ENCODE data around the gene ERP44. TPM values are rescaled to one million over a fixed set of nuclear protein-coding genes. Genes with fewer than 3 reads are reported as not detected.
A peak's percentile ranks its signal among the peaks of the same experiment; 100 is the strongest.

Gene ERP44
- total and polyA plus RNA-seq, 8 donors: 10.6 to 18.3 (median 14.7) TPM

GRCh38 chr9:100125236-100125635 is 26.4 kb upstream of the ERP44 start:
- no peaks in the 10 kb centered on the region for H3K36me3 ChIP-seq
- no peak for TF ChIP-seq CTCF (IDR thresholded peaks at IDR 0.05)
- peak in 3 of 4 donors; percentile 50 to 89 (median 74) for ATAC-seq
- WGBS, 2 donors: 47 to 52% methylated on average over 2 of the region's 2 CpGs
- peaks cover 0 to 3% (median 0%) of the 10 kb centered on the region in 3 donors for H3K4me1 ChIP-seq
- H3K27ac ChIP-seq: no peak overlapping the region
- no peak overlapping the region for H3K4me3 ChIP-seq
- FAIRE-seq: no peak
- no peaks in the 10 kb centered on the region for H3K27me3 ChIP-seq
- no peak for DNase-seq
- intact Hi-C loops (cut with DNase I): no loop called here
- no peaks in the 10 kb centered on the region for H3K9me3 ChIP-seq

GRCh38 chr9:100120286-100120685 is 21.5 kb upstream of the ERP44 start:
- H3K36me3 ChIP-seq: no peaks in the 10 kb centered on the region
- no peak overlapping the region for H3K27ac ChIP-seq
- no peaks in the 10 kb centered on the region for H3K9me3 ChIP-seq
- ATAC-seq (no peak), FAIRE-seq (no peak), DNase-seq (no peak)
- 91 to 96% methylated on average over 2 of the region's 2 CpGs for WGBS, 2 donors
- no peak overlapping the region for H3K4me3 ChIP-seq
- H3K27me3 ChIP-seq: no peaks in the 10 kb centered on the region
- no peak for TF ChIP-seq CTCF (IDR thresholded peaks at IDR 0.05)
- intact Hi-C loops (cut with DNase I): no loop called here
- peaks cover 0 to 3% (median 0%) of the 10 kb centered on the region in 3 donors for H3K4me1 ChIP-seq

- no peak for DNase-seq
- H3K36me3 ChIP-seq: no peaks in the 10 kb centered on the region
- ATAC-seq: no peak
- no peak overlapping the region for H3K4me3 ChIP-seq
- no peaks in the 10 kb centered on the region for H3K4me1 ChIP-seq
- no peaks in the 10 kb centered on the region for H3K9me3 ChIP-seq
- TF ChIP-seq CTCF (IDR thresholded peaks at IDR 0.05): no peak
- H3K27ac ChIP-seq: no peak overlapping the region
- no peak for FAIRE-seq
- WGBS, 2 donors: 96 to 98% methylated on average over 25 of the region's 25 CpGs
- H3K27me3 ChIP-seq: no peaks in the 10 kb centered on the region
- intact Hi-C loops (cut with DNase I): no loop called here
These were observed 18.5 kb upstream of the ERP44 start for GRCh38 chr9:100117316-100117715.

GRCh38 chr9:100112677-100113336 is 14.0 kb upstream of the ERP44 start:
- H3K27ac ChIP-seq: no peak overlapping the region
- peaks cover 0 to 8% (median 6%) of the 10 kb centered on the region in 3 donors for H3K4me1 ChIP-seq
- no peaks in the 10 kb centered on the region for H3K27me3 ChIP-seq
- peaks cover 0 to 9% (median 0%) of the 10 kb centered on the region in 3 donors for H3K36me3 ChIP-seq
- intact Hi-C loops (cut with DNase I): no loop called here
- no peak for TF ChIP-seq CTCF (IDR thresholded peaks at IDR 0.05)
- ATAC-seq (no peak), DNase-seq (no peak), FAIRE-seq (no peak)
- WGBS, 2 donors: 94 to 98% methylated on average over 2 of the region's 2 CpGs
- no peak overlapping the region for H3K4me3 ChIP-seq
- H3K9me3 ChIP-seq: no peaks in the 10 kb centered on the region

- WGBS, 2 donors: 49 to 53% methylated on average over 4 of the region's 4 CpGs
- FAIRE-seq (no peak), ATAC-seq (peak; percentile 84 to 96 (median 90)), DNase-seq (peak; percentile 46 to 79 (median 76))
- Histone ChIP-seq H3K4me3 (no peak overlapping the region), H3K9me3 (no peaks in the 10 kb centered on the region), H3K4me1 (peaks cover 0 to 8% (median 6%) of the 10 kb centered on the region in 3 donors), H3K27me3 (no peaks in the 10 kb centered on the region), H3K36me3 (peaks cover 0 to 20% (median 0%) of the 10 kb centered on the region in 3 donors), H3K27ac (no peak overlapping the region)
- intact Hi-C loops (cut with DNase I): no loop called here
- TF ChIP-seq CTCF (IDR thresholded peaks at IDR 0.05): no peak
These were observed 12.4 kb upstream of the ERP44 start for GRCh38 chr9:100111235-100111634.

All from pancreas (tissue), 10 donors.